AG04450 (cell line): ENCODE results near the gene CIBAR2. TPM values are rescaled to one million over a fixed set of nuclear protein-coding genes. Genes with fewer than 3 reads are reported as not detected.

Experiments
- CTCF ChIA-PET: fragments of 300-600, 350-600 bp; formaldehyde crosslinking; extraction: SDS; loops from one replicate; lab custom pipeline; 2022; ENCODE audit warnings: antibody characterized with exemption, inconsistent platforms; lab: Charles Lee
- POLR2A ChIA-PET: fragments of 350-600 bp; formaldehyde crosslinking; extraction: SDS; loops from one replicate; lab custom pipeline; 2021; ENCODE audit warnings: antibody characterized with exemption, inconsistent platforms; lab: Yijun Ruan, JAX
- DNase-seq: peaks from one replicate; pipeline ENCODE4 v3.0.0-alpha.2; 2011; ENCODE audit warnings: low read depth, low spot score
- H3K27ac ChIP-seq: one replicate; pipeline ENCODE4 v1.5.1; 2012; ENCODE audit warnings: low read depth, low read length, control low read depth
- H3K27me3 ChIP-seq: one replicate; pipeline ENCODE4 v1.6.0; 2012; ENCODE audit warnings: low read length; ENCODE audit not compliant: control insufficient read depth, insufficient read depth
- H3K4me3 ChIP-seq: 2 replicates; pipeline ENCODE4 v1.5.1; 2011; ENCODE audit warnings: mild to moderate bottlenecking, low read depth, low read length, control low read depth
- H3K9me3 ChIP-seq: 2 replicates; pipeline ENCODE4 v1.5.1; 2012; ENCODE audit warnings: low read length; ENCODE audit not compliant: control insufficient read depth, insufficient read depth
- polyA plus RNA-seq: library from polyadenylated mRNA; depleted of rRNA; stranded (reverse); fragments of >200 nt; gene quantifications from 2 replicates; pipeline ENCODE4 v1.2.3, GENCODE V29; 2011
- TF ChIP-seq, protein P1 (sequence below): IDR thresholded peaks from 2 replicates; pipeline ENCODE4 v1.5.1; 2011; ENCODE audit warnings: low read depth, low read length, control low read depth, inconsistent platforms

The CIBAR2 gene
- polyA plus RNA-seq, 1 experiment: 0.41 TPM

DNA sequence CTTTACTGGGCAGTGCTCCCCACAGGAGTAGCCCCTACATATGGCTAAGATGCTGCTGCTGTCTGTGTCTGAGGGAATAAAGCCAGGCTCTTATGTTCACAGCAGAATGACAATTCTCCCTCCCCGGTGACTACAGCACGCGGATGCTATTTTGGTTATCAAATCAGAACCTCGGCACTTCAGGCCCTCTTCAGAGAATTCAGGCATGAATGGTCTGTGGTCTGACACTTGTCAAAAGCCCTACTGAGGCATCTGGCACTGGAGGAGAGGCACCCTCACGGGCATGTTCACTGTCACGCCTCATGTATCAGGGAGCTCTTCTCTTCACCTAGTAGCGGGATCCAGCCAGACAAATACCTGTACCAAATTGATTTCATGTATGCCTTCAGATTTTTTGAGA is 54.3 kb downstream of the CIBAR2 start:
- ChIA-PET POLR2A (interaction anchor here (0.6 kb wide), 1 partner anchor 310 kb away, joined by 3 read pairs; no protein-coding TSS in a partner anchor), CTCF (interaction anchor here (1.2 to 2.1 kb wide), 2 partner anchors 29 to 57 kb away, joined by 3 to 4 read pairs; no protein-coding TSS in a partner anchor)
- TF ChIP-seq, protein P1, sequence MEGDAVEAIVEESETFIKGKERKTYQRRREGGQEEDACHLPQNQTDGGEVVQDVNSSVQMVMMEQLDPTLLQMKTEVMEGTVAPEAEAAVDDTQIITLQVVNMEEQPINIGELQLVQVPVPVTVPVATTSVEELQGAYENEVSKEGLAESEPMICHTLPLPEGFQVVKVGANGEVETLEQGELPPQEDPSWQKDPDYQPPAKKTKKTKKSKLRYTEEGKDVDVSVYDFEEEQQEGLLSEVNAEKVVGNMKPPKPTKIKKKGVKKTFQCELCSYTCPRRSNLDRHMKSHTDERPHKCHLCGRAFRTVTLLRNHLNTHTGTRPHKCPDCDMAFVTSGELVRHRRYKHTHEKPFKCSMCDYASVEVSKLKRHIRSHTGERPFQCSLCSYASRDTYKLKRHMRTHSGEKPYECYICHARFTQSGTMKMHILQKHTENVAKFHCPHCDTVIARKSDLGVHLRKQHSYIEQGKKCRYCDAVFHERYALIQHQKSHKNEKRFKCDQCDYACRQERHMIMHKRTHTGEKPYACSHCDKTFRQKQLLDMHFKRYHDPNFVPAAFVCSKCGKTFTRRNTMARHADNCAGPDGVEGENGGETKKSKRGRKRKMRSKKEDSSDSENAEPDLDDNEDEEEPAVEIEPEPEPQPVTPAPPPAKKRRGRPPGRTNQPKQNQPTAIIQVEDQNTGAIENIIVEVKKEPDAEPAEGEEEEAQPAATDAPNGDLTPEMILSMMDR: no peak
- no peak for DNase-seq
- Histone ChIP-seq H3K4me3 (no peak overlapping the region), H3K27me3 (peaks cover 3% of the 10 kb centered on the region), H3K9me3 (no peaks in the 10 kb centered on the region), H3K27ac (no peak overlapping the region)

DNA sequence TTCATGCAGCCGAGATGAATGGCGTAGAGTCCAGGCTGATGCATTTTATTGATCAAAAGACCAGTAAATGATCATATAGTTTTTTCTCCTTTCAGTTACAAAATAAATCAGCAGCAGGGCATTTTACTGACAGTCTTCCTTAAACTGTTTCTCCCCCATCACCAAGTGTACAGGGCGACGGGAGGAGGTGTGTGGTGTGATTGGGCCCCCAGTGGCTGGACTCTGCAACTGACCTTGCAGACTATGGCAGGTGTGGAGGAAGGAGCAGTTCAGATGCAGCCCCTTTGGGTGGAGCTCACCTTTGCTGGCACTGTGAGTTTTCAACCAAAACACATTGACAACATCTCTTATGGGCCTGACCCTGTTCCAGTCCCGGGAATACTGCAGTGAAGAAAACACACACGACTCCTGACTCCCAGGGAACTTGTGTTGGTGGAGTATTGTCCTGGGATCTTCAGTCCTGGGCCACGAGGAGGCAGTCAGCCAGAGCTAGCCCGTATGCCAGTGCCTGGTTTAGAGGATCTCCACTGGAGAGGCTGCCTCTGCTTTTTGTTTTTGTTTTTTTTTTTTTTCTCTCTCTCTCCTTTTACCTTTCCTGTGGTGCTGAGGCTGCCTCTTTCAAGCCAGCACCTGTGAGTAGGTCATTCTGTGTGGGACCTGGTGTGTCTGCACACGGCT is 54.9 kb downstream of the CIBAR2 start:
- CTCF ChIA-PET: interaction anchor here (1.2 to 2.1 kb wide), 3 partner anchors 14 to 58 kb away, joined by 3 to 5 read pairs (median 4); no protein-coding TSS in a partner anchor
- no peaks in the 10 kb centered on the region for H3K9me3 ChIP-seq
- no peak for DNase-seq
- H3K27ac ChIP-seq: no peak overlapping the region
- H3K4me3 ChIP-seq: no peak overlapping the region
- POLR2A ChIA-PET: no interaction called here
- peaks cover 3% of the 10 kb centered on the region for H3K27me3 ChIP-seq
- TF ChIP-seq, protein P1: peak; percentile 27; the same call in 1 of the 2 replicates

DNA sequence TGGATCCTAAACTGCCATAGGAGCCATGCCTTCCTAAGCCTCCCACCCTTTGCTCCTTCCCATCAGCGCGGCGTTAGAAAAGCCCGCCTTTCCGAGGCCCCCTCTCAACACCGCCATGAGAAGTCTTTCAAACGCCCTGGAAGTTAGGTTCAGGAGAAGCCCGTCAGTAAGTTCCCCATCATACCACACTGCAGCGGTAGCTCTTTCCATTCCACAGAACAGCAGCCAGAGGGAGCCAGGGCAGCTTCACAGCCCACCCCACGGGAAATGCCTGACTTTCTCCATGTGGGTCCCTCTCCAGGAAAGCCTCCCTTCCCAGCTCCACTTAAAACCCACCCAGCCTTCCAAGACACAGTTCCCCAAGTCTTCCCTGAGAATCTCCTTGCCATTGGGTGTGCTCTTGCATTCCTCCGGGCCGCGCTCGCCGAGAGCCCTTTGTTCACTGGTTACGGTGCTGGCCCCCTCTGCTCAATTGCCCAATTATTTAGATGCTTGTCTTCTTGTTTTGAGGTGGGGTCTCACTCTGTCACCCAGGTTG is 56.0 kb downstream of the CIBAR2 start:
- H3K4me3 ChIP-seq: no peak overlapping the region; the same call in 1 of the 2 replicates
- no peak for DNase-seq
- no peaks in the 10 kb centered on the region for H3K27me3 ChIP-seq
- TF ChIP-seq, protein P1: peak; percentile 56
- peak overlapping the region; percentile 75 for H3K27ac ChIP-seq
- ChIA-PET POLR2A (no interaction called here), CTCF (interaction anchor here (1.0 to 2.1 kb wide), 7 partner anchors 9 to 85 kb away, joined by 3 to 5 read pairs (median 4); no protein-coding TSS in a partner anchor)
- H3K9me3 ChIP-seq: no peaks in the 10 kb centered on the region

DNA sequence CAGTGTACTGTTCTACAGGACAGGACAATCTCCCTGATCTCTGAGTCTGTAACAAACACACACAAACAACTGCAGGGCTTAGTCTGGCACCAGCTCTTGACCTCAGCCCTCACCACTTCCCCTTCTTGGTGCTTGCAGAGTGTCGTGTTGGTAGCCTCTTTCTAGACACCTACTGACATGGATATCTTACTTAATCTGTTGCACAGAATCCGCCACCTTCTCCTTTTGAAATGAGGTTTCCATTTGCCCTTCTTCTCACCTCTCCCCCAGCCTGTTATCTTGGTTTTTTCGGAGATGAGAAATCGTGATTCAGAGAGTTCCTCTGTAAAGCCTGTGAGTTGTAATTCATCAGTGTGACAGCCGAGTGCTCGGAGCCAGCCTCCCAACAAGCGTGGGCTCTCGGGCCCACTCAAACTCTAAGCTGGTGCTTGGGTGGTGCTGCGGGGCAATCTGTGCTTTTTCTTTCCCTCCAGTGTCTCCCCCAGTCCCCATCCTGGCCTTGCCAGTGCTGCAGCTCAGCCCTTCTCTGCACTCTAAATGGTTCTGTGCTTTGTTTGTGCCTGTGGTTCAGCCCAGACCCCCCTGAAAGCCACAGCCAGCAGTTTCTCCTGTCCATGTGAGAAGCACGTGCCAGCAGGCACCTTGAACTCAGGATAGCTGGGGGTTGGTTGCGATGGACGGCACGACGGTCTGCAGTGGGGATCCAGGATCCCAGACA is 56.6 kb downstream of the CIBAR2 start:
- H3K27ac ChIP-seq: peak overlapping the region; percentile 75
- ChIA-PET CTCF (interaction anchor here (1.0 to 2.1 kb wide), 7 partner anchors 9 to 84 kb away, joined by 3 to 5 read pairs (median 4); no protein-coding TSS in a partner anchor), POLR2A (no interaction called here)
- no peaks in the 10 kb centered on the region for H3K9me3 ChIP-seq
- no peaks in the 10 kb centered on the region for H3K27me3 ChIP-seq
- H3K4me3 ChIP-seq: peak overlapping the region; percentile 56
- DNase-seq: no peak
- TF ChIP-seq, protein P1: no peak
